ENCODE measurements around the gene CSF1.

CSF1 gene

DNA sequence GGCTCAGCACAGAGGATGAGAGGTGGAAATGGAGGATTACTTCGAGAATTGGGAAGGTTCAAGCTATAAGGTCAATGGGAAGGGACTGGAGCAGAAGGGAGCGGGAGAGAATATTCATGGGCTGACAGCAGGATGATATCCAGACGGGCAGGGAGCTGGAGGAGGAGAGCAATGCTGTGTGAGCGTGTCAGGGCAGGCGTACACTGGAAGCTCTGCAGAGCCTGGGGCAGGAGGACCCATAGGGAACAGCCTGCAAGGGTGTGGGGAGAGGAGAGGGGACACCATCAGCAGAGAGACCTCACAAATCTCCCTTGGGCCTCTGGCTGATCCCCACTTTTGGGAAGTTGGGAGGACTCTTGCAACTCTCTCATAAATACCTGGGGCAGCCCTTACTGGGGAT is 13.7 kb downstream of the CSF1 start:
- Histone ChIP-seq H3K4me3 (ENCODE audit: low read depth in 1 of 2, low read length in 2 of 2) (no peak overlapping the region), H3K27ac (ENCODE audit: low read length) (no peak overlapping the region), H3K36me3 (ENCODE audit: control insufficient read depth in 1 of 2, insufficient read depth in 2 of 2, low read length in 2 of 2) (peaks cover 52 to 72% of the 10 kb centered on the region in 2 donors)

DNA sequence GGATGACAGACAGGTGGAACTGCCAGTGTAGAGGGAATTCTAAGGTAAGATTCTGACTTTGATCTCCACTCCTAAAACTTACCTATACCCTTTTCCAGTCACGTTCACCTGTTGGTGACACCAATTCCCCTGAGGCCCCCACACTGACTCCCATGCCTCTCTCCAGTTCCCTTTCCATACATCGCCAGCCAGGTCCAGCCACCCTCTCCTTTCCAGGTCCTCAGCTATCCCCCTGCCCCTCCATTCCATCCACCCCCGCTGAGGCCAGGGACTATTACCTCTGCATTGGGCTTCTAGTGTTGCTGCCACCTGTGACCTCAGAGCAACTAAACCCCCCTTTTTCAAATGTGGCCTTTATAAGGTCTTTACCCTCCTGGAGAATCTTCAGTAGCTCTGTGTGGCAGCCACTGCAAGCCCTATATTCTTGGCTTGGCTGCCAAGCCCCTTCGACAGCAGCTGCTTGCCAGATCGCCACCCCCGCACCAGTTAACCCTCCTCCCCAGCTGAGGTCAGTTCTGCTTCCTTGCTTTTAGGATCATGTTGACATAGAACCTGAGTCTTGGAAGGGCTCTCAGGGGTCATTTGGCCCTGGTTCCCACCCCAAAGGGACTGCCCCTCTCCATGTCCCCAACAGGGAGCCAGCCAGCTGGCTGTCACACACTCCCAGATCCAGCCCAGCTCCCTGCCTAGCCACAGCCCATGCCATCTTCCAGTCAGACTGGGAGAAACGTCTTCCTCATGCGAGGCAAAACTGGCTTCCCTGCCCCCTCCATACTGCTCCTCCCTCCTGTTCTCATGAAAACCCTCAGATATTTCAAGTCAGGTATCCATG is 14.7 kb downstream of the CSF1 start:
- H3K36me3 ChIP-seq (ENCODE audit: control insufficient read depth in 1 of 2, insufficient read depth in 2 of 2, low read length in 2 of 2), result peaks cover 62 to 73% of the 10 kb centered on the region in 2 donors
- H3K4me3 ChIP-seq (ENCODE audit: low read depth in 1 of 2, low read length in 2 of 2), result no peak overlapping the region
- no peak overlapping the region for H3K27ac ChIP-seq (ENCODE audit: low read length)
- no peaks in the 10 kb centered on the region for H3K27me3 ChIP-seq (ENCODE audit: low read depth, low read length)
- H3K4me1 ChIP-seq (ENCODE audit: control insufficient read depth in 1 of 2, insufficient read depth in 2 of 2, low read length in 2 of 2), result peaks cover 26 to 59% of the 10 kb centered on the region in 2 donors
- no peaks in the 10 kb centered on the region for H3K9me3 ChIP-seq (ENCODE audit: control insufficient read depth in 1 of 2, low read length in 2 of 2)

More for the DNA sequence above, 13.7 kb downstream of the CSF1 start:
- Histone ChIP-seq H3K9me3 (ENCODE audit: control insufficient read depth in 1 of 2, low read length in 2 of 2) (no peaks in the 10 kb centered on the region), H3K27me3 (ENCODE audit: low read depth, low read length) (no peaks in the 10 kb centered on the region), H3K4me1 (ENCODE audit: control insufficient read depth in 1 of 2, insufficient read depth in 2 of 2, low read length in 2 of 2) (peaks cover 15 to 49% of the 10 kb centered on the region in 2 donors)

DNA sequence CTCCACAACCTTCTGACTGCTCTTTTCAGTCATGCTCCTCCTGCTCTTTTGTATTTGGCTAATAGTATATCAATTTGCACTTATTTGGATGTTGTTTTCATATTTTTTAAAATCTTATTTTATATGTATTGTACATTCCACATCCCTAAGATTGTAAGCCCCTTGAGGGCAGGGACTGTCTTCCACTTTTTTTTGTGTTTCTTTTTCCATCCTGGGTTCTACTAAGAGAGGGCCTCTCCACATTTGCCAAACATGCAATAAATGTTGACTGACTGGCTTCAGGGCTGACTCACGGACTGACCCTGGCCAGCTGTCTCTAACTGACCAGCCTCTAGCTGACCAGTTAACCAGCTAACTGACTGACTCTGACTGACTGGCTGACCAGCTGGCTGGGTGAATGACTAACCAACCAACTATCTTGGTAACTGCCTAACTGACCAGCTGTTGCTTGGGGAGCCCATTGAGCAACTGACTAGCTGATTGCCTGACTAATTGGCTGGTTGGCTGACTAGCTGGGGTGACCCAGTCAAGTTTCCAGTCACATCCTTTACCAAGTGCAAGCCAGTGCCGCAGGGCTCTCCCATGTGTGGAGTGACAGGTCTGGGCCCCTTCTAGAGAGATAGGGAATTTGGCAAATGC is 16.1 kb downstream of the CSF1 start:
- peaks cover 49 to 59% of the 10 kb centered on the region in 2 donors for H3K36me3 ChIP-seq (ENCODE audit: control insufficient read depth in 1 of 2, insufficient read depth in 2 of 2, low read length in 2 of 2)
- H3K9me3 ChIP-seq (ENCODE audit: control insufficient read depth in 1 of 2, low read length in 2 of 2), result no peaks in the 10 kb centered on the region
- no peaks in the 10 kb centered on the region for H3K27me3 ChIP-seq (ENCODE audit: low read depth, low read length)
- H3K27ac ChIP-seq (ENCODE audit: low read length), result no peak overlapping the region
- H3K4me1 ChIP-seq (ENCODE audit: control insufficient read depth in 1 of 2, insufficient read depth in 2 of 2, low read length in 2 of 2), result peaks cover 27 to 64% of the 10 kb centered on the region in 2 donors
- H3K4me3 ChIP-seq (ENCODE audit: low read depth in 1 of 2, low read length in 2 of 2), result no peak overlapping the region

DNA sequence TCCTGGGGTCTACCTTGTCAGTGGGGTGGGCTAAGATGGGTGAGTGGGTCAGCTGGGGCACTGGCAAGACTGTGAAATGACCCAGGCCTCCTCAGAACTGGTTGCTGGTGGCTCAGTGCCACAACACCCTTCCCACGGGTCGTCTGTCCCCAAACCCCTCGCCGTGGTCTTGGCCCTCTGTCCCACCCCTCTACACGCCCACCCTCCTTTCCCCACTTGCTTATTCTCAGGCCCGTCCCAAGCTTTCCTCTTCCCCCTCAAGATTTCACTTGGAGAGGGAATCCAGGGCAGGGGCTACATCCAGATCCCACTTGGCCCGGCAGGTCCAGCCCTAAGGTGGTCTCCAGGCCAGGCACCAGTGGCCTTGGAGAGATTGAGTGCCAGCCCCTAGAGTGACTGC is 16.7 kb downstream of the CSF1 start:
- Histone ChIP-seq H3K27ac (ENCODE audit: low read length) (peak overlapping the region; percentile 58), H3K36me3 (ENCODE audit: control insufficient read depth in 1 of 2, insufficient read depth in 2 of 2, low read length in 2 of 2) (peaks cover 45 to 53% of the 10 kb centered on the region in 2 donors), H3K27me3 (ENCODE audit: low read depth, low read length) (no peaks in the 10 kb centered on the region), H3K4me3 (ENCODE audit: low read depth in 1 of 2, low read length in 2 of 2) (no peak overlapping the region), H3K4me1 (ENCODE audit: control insufficient read depth in 1 of 2, insufficient read depth in 2 of 2, low read length in 2 of 2) (peaks cover 27 to 63% of the 10 kb centered on the region in 2 donors), H3K9me3 (ENCODE audit: control insufficient read depth in 1 of 2, low read length in 2 of 2) (no peaks in the 10 kb centered on the region)

DNA sequence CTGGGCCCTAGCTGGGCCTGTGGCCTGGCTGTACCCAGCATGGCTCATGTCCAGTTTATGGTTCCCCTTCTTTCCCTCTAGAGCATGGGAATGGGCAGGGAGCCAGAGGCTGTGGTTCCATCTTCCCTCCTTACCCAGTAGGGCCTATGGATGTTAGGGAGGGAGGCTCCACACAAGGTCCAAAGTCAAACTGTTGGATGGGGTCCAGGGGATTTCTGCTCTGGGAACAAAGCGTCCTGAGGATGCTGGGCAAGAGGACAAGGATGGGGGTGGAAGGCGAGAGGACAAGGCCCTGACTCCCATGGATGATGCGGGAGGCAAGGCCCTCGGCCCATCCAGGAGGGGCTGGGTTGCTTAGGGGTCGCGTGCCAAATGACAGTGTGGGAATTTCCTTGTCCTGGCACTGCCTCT is 17.3 kb downstream of the CSF1 start:
- Histone ChIP-seq H3K27me3 (ENCODE audit: low read depth, low read length) (no peaks in the 10 kb centered on the region), H3K36me3 (ENCODE audit: control insufficient read depth in 1 of 2, insufficient read depth in 2 of 2, low read length in 2 of 2) (peaks cover 40 to 48% of the 10 kb centered on the region in 2 donors), H3K4me1 (ENCODE audit: control insufficient read depth in 1 of 2, insufficient read depth in 2 of 2, low read length in 2 of 2) (peaks cover 27 to 63% of the 10 kb centered on the region in 2 donors), H3K4me3 (ENCODE audit: low read depth in 1 of 2, low read length in 2 of 2) (no peak overlapping the region), H3K9me3 (ENCODE audit: control insufficient read depth in 1 of 2, low read length in 2 of 2) (no peaks in the 10 kb centered on the region), H3K27ac (ENCODE audit: low read length) (peak overlapping the region; percentile 58)

DNA sequence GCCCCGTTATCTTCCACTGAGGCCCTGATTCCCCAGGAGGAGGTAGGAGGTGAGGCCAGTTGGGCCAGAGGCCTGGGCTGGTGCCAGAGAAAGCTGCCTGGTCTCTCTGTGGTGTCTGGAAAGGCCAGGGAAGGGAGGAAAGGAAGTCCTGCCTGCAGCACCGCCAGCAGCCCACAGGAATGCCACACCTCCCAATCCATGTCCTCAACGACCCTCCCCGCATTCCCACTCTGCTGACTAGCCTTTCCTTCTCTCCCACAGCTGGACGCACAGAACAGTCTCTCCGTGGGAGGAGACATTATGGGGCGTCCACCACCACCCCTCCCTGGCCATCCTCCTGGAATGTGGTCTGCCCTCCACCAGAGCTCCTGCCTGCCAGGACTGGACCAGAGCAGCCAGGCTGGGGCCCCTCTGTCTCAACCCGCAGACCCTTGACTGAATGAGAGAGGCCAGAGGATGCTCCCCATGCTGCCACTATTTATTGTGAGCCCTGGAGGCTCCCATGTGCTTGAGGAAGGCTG is 18.0 kb downstream of the CSF1 start:
- H3K9me3 ChIP-seq (ENCODE audit: control insufficient read depth in 1 of 2, low read length in 2 of 2), result no peaks in the 10 kb centered on the region
- no peaks in the 10 kb centered on the region for H3K27me3 ChIP-seq (ENCODE audit: low read depth, low read length)
- H3K36me3 ChIP-seq (ENCODE audit: control insufficient read depth in 1 of 2, insufficient read depth in 2 of 2, low read length in 2 of 2), result peaks cover 40% of the 10 kb centered on the region in 2 donors
- H3K4me3 ChIP-seq (ENCODE audit: low read depth in 1 of 2, low read length in 2 of 2), result no peak overlapping the region
- H3K27ac ChIP-seq (ENCODE audit: low read length), result peak overlapping the region; percentile 42
- H3K4me1 ChIP-seq (ENCODE audit: control insufficient read depth in 1 of 2, insufficient read depth in 2 of 2, low read length in 2 of 2), result peaks cover 29 to 60% of the 10 kb centered on the region in 2 donors

DNA sequence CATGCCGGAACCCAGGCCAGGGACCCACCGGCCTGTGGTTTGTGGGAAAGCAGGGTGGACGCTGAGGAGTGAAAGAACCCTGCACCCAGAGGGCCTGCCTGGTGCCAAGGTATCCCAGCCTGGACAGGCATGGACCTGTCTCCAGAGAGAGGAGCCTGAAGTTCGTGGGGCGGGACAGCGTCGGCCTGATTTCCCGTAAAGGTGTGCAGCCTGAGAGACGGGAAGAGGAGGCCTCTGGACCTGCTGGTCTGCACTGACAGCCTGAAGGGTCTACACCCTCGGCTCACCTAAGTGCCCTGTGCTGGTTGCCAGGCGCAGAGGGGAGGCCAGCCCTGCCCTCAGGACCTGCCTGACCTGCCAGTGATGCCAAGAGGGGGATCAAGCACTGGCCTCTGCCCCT is 18.5 kb downstream of the CSF1 start:
- Histone ChIP-seq H3K4me1 (ENCODE audit: control insufficient read depth in 1 of 2, insufficient read depth in 2 of 2, low read length in 2 of 2) (peaks cover 34 to 55% of the 10 kb centered on the region in 2 donors), H3K27me3 (ENCODE audit: low read depth, low read length) (no peaks in the 10 kb centered on the region), H3K27ac (ENCODE audit: low read length) (no peak overlapping the region), H3K4me3 (ENCODE audit: low read depth in 1 of 2, low read length in 2 of 2) (no peak overlapping the region), H3K9me3 (ENCODE audit: control insufficient read depth in 1 of 2, low read length in 2 of 2) (no peaks in the 10 kb centered on the region), H3K36me3 (ENCODE audit: control insufficient read depth in 1 of 2, insufficient read depth in 2 of 2, low read length in 2 of 2) (peaks cover 35% of the 10 kb centered on the region in 2 donors)

DNA sequence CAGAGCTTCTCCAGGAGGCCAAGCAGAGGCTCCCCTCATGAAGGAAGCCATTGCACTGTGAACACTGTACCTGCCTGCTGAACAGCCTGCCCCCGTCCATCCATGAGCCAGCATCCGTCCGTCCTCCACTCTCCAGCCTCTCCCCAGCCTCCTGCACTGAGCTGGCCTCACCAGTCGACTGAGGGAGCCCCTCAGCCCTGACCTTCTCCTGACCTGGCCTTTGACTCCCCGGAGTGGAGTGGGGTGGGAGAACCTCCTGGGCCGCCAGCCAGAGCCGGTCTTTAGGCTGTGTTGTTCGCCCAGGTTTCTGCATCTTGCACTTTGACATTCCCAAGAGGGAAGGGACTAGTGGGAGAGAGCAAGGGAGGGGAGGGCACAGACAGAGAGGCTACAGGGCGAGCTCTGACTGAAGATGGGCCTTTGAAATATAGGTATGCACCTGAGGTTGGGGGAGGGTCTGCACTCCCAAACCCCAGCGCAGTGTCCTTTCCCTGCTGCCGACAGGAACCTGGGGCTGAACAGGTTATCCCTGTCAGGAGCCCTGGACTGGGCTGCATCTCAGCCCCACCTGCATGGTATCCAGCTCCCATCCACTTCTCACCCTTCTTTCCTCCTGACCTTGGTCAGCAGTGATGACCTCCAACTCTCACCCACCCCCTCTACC is 19.1 kb downstream of the CSF1 start:
- Histone ChIP-seq H3K9me3 (ENCODE audit: control insufficient read depth in 1 of 2, low read length in 2 of 2) (no peaks in the 10 kb centered on the region), H3K27ac (ENCODE audit: low read length) (no peak overlapping the region), H3K4me1 (ENCODE audit: control insufficient read depth in 1 of 2, insufficient read depth in 2 of 2, low read length in 2 of 2) (peaks cover 36 to 49% of the 10 kb centered on the region in 2 donors), H3K4me3 (ENCODE audit: low read depth in 1 of 2, low read length in 2 of 2) (no peak overlapping the region), H3K27me3 (ENCODE audit: low read depth, low read length) (no peaks in the 10 kb centered on the region), H3K36me3 (ENCODE audit: control insufficient read depth in 1 of 2, insufficient read depth in 2 of 2, low read length in 2 of 2) (peaks cover 30 to 31% of the 10 kb centered on the region in 2 donors)

DNA sequence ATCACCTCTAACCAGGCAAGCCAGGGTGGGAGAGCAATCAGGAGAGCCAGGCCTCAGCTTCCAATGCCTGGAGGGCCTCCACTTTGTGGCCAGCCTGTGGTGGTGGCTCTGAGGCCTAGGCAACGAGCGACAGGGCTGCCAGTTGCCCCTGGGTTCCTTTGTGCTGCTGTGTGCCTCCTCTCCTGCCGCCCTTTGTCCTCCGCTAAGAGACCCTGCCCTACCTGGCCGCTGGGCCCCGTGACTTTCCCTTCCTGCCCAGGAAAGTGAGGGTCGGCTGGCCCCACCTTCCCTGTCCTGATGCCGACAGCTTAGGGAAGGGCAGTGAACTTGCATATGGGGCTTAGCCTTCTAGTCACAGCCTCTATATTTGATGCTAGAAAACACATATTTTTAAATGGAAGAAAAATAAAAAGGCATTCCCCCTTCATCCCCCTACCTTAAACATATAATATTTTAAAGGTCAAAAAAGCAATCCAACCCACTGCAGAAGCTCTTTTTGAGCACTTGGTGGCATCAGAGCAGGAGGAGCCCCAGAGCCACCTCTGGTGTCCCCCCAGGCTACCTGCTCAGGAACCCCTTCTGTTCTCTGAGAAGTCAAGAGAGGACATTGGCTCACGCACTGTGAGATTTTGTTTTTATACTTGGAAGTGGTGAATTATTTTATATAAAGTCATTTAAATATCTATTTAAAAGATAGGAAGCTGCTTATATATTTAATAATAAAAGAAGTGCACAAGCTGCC is 19.8 kb downstream of the CSF1 start:
- Histone ChIP-seq H3K36me3 (ENCODE audit: control insufficient read depth in 1 of 2, insufficient read depth in 2 of 2, low read length in 2 of 2) (peaks cover 23 to 24% of the 10 kb centered on the region in 2 donors), H3K4me1 (ENCODE audit: control insufficient read depth in 1 of 2, insufficient read depth in 2 of 2, low read length in 2 of 2) (peaks cover 42 to 43% of the 10 kb centered on the region in 2 donors)

DNA sequence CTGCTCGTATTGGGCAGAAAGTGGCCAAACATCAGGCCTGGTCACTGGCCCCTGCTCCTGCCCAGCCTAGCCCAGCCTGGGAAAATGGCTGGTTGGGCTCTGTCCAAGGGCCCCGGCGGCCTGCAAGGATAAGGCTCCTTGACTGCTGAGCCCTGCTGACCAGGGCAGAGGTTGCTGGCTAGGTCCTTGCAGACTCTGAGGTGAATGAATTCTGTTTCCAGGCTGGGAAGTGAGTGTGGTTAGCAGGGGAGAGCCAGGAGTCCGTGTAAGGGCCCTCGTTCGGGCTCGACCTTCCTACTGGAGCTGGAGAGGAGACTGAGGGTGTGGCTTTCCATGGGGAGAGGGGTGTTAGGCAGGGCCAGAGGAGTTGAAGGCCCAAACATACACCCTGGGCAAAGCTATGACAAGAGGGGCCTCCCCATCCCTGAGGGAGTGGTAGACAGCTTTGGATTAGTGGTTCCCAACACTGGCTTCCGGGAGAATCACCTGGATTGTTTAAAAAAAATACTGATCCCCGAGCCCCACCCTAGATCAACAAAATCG is 20.6 kb downstream of the CSF1 start:
- H3K4me3 ChIP-seq (ENCODE audit: low read depth in 1 of 2, low read length in 2 of 2), result no peak overlapping the region
- H3K27me3 ChIP-seq (ENCODE audit: low read depth, low read length), result no peaks in the 10 kb centered on the region
- H3K27ac ChIP-seq (ENCODE audit: low read length), result peak overlapping the region; percentile 34
- H3K9me3 ChIP-seq (ENCODE audit: control insufficient read depth in 1 of 2, low read length in 2 of 2), result no peaks in the 10 kb centered on the region
- H3K36me3 ChIP-seq (ENCODE audit: control insufficient read depth in 1 of 2, insufficient read depth in 2 of 2, low read length in 2 of 2), result peaks cover 14 to 17% of the 10 kb centered on the region in 2 donors
- peaks cover 42 to 43% of the 10 kb centered on the region in 2 donors for H3K4me1 ChIP-seq (ENCODE audit: control insufficient read depth in 1 of 2, insufficient read depth in 2 of 2, low read length in 2 of 2)

More for the DNA sequence above, 19.8 kb downstream of the CSF1 start:
- H3K9me3 ChIP-seq (ENCODE audit: control insufficient read depth in 1 of 2, low read length in 2 of 2), result no peaks in the 10 kb centered on the region
- H3K4me3 ChIP-seq (ENCODE audit: low read depth in 1 of 2, low read length in 2 of 2), result no peak overlapping the region
- H3K27me3 ChIP-seq (ENCODE audit: low read depth, low read length), result no peaks in the 10 kb centered on the region
- no peak overlapping the region for H3K27ac ChIP-seq (ENCODE audit: low read length)

Measured in muscle layer of duodenum (tissue), 2 donors.